Type B pancreatic cell (in vitro differentiated cells): ENCODE results near the gene TMEM269. TPM values are rescaled to one million over a fixed set of nuclear protein-coding genes. Genes with fewer than 3 reads are reported as not detected.

Experiments used
- DNase-seq: peaks from one replicate; pipeline ENCODE4 v3.0.0; 2021; ENCODE audit warnings: mixed read lengths; ENCODE audit not compliant: unreplicated experiment; ENCODE audit errors: extremely low spot score
- H3K27ac Mint-ChIP-seq: 2 replicates; pipeline ENCODE4 v1.8.0; 2021; ENCODE audit warnings: mild to moderate bottlenecking, mixed read lengths
- H3K27me3 Mint-ChIP-seq: 2 replicates; pipeline ENCODE4 v1.8.0; 2021; ENCODE audit warnings: mixed read lengths
- H3K36me3 Mint-ChIP-seq: 2 replicates; pipeline ENCODE4 v1.8.0; 2021; ENCODE audit warnings: mixed read lengths
- H3K4me1 Mint-ChIP-seq: one replicate; pipeline ENCODE4 v1.8.0; 2021; ENCODE audit warnings: mixed read lengths; ENCODE audit not compliant: unreplicated experiment
- H3K4me3 Mint-ChIP-seq: 2 replicates; pipeline ENCODE4 v1.8.0; 2021; ENCODE audit warnings: mild to moderate bottlenecking, mixed read lengths
- H3K9me3 Mint-ChIP-seq: 2 replicates; pipeline ENCODE4 v1.8.0; 2021; ENCODE audit warnings: mixed read lengths
- total RNA-seq: library from RNA; stranded (reverse); gene quantifications from 2 replicates; pipeline ENCODE4 v1.2.1, GENCODE V29; 2021; ENCODE audit warnings: low replicate concordance
- TF ChIP-seq, protein P1 (sequence below): fragments of 200-600 bp; sonication (generic); conservative IDR thresholded peaks from 2 replicates; pipeline ENCODE4 v1.5.0; 2021; ENCODE audit warnings: antibody characterized with exemption, mild to moderate bottlenecking

The TMEM269 gene
- total RNA-seq, 1 donor from 2014 or later = 0.41 TPM

DNA sequence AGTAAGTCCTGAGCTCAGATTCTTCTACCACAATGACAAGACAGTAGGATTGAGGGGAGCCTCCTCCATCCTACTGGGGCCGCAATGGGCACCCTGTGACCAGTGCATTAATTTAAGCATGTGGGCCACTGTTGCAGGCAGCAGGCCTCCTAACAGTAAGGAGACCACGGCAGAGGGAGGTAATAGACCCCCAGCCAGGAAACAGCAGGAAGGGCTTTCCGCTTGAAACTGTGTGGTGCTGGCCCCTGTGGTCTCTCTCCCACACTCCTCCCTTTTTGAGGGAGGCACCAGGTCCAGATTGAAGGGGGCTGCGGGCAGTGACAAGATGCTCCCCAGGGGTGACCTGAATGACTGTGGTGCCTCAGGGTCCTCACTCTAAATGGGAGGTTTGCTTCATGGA, 43.1 kb upstream of the TMEM269 start:
- Mint-ChIP-seq H3K27me3 (no peaks in the 10 kb centered on the region), H3K36me3 (no peaks in the 10 kb centered on the region), H3K9me3 (no peaks in the 10 kb centered on the region), H3K27ac (no peak overlapping the region), H3K4me3 (no peak overlapping the region), H3K4me1 (peaks cover 14% of the 10 kb centered on the region)
- TF ChIP-seq, protein P1, sequence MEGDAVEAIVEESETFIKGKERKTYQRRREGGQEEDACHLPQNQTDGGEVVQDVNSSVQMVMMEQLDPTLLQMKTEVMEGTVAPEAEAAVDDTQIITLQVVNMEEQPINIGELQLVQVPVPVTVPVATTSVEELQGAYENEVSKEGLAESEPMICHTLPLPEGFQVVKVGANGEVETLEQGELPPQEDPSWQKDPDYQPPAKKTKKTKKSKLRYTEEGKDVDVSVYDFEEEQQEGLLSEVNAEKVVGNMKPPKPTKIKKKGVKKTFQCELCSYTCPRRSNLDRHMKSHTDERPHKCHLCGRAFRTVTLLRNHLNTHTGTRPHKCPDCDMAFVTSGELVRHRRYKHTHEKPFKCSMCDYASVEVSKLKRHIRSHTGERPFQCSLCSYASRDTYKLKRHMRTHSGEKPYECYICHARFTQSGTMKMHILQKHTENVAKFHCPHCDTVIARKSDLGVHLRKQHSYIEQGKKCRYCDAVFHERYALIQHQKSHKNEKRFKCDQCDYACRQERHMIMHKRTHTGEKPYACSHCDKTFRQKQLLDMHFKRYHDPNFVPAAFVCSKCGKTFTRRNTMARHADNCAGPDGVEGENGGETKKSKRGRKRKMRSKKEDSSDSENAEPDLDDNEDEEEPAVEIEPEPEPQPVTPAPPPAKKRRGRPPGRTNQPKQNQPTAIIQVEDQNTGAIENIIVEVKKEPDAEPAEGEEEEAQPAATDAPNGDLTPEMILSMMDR = no peak
- DNase-seq = no peak

DNA sequence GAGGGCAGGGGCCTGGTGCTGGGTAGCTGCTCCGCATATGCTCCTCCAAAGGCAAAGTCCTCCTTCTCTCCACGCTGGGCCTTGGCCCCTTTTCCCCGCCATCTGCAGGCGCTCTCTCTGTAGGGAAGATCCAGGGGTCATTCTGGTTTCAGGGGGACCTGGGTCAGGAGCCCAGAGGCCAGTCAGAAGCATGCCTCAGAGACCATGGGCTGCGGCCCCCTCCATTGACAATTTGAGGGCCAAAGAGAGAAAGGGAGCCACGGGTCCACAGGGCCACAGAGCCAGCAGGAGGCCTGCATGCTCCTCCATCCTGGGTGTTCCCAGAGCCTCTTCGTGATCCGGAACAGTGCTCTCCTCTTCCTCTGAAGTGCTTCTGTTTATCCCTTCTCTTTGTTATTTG, 42.6 kb upstream of the TMEM269 start:
- Mint-ChIP-seq H3K9me3 (no peaks in the 10 kb centered on the region), H3K27ac (no peak overlapping the region), H3K4me1 (peaks cover 14% of the 10 kb centered on the region), H3K36me3 (no peaks in the 10 kb centered on the region), H3K4me3 (no peak overlapping the region), H3K27me3 (no peaks in the 10 kb centered on the region)
- TF ChIP-seq, protein P1 = no peak
- no peak for DNase-seq

DNA sequence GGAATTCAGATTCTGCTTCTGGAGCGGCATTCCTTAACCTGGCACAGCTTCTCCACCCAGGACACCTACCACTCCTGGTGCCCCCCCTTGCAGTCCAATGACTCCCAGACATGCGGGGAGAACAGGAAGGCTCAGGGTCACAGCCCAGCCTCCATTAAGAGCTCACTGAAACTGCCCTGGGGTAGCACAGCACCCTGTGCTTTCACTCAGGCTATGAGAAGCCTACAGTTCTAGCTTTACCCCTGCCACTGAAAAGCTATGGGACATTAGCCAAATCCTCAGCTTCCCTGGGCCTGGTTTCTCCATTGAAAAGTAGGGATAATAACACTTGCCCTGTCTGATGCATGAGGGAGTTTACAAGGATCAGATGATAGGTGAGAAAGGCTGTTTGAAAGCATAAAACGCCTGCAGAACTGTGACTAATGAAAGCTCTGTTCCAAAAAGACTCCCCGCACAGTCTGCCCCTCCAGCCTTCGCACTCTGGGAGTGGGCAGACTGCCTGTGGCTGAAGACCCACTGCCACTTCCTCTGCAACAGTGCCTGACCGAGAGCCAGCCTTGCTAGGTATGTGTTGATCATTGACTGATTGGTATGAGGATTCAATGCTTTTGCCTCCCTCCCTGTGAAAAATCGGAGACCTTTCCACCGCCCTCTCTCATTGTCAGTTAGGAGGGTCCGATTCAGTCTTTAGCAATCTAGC, 42.0 kb upstream of the TMEM269 start:
- H3K9me3 Mint-ChIP-seq = no peaks in the 10 kb centered on the region
- DNase-seq = no peak
- H3K4me1 Mint-ChIP-seq = peaks cover 14% of the 10 kb centered on the region
- no peaks in the 10 kb centered on the region for H3K36me3 Mint-ChIP-seq
- TF ChIP-seq, protein P1 = no peak
- no peaks in the 10 kb centered on the region for H3K27me3 Mint-ChIP-seq
- peak overlapping the region; percentile 2 for H3K4me3 Mint-ChIP-seq
- peak overlapping the region; percentile 3 for H3K27ac Mint-ChIP-seq

DNA sequence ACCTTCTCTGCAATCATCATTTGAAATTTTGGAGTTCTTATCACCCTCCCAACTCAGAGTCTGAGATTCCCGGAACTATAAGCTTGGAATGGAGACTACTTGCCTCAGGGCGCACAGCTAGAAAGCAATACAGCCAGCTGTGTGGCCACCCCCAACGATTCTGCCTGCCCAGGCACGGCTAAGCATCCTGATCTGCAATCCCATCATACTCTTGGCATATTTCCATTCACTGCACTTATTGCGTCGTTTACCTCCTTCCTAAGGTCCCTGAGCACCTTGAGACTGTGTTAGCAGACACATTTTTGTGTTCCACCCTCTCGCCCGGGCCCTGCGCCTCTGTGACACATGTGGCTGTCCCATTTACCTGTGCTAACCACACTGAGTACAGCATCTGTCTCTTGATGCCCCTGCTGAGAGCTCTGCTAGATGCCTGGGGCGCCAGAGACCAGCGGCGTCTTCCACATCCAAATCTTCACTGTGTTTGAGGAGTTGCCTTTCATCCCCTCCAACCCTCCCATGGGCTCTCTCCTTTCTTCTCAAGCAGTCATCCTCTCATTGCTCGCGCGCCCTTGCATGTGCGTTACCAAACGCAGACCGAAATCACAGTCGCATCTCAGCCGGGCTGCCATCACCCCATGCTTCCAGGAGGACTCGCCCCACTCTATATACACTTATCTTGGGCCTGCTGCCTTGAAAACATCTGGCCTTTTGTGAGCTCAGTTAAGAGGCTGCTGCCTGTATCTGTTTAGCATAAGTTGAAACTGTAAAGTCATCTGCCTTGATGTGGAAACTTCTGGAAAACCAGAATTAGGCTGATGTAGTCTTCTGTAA, 41.3 kb upstream of the TMEM269 start:
- no peaks in the 10 kb centered on the region for H3K9me3 Mint-ChIP-seq
- H3K27ac Mint-ChIP-seq = peak overlapping the region; percentile 3
- DNase-seq = no peak
- H3K4me1 Mint-ChIP-seq = peaks cover 14% of the 10 kb centered on the region
- H3K4me3 Mint-ChIP-seq = peak overlapping the region; percentile 2
- no peaks in the 10 kb centered on the region for H3K36me3 Mint-ChIP-seq
- H3K27me3 Mint-ChIP-seq = no peaks in the 10 kb centered on the region
- TF ChIP-seq, protein P1 = no peak

DNA sequence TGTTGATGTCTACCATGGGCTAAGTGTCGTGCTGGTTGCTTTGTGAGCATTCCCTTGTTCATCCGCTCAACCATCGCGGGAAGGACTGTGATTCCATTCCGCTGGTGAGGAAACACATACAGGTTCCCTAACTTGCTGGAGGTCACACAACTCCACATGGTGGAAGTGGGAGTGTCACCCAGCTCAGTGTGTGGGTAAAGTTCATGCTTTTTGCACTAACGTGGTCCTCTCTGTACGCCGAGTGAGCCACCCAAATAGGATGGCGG, 40.7 kb upstream of the TMEM269 start:
- Mint-ChIP-seq H3K4me1 (peaks cover 14% of the 10 kb centered on the region), H3K36me3 (no peaks in the 10 kb centered on the region), H3K27ac (no peak overlapping the region), H3K9me3 (no peaks in the 10 kb centered on the region), H3K27me3 (no peaks in the 10 kb centered on the region), H3K4me3 (no peak overlapping the region)
- no peak for DNase-seq
- TF ChIP-seq, protein P1 = no peak
